ENCODE results near the gene C10orf90. TPM values are rescaled to one million over a fixed set of nuclear protein-coding genes. Genes with fewer than 3 reads are reported as not detected.

Gene C10orf90
- total RNA-seq, 1 donor from 2014 or later = not detected

DNA sequence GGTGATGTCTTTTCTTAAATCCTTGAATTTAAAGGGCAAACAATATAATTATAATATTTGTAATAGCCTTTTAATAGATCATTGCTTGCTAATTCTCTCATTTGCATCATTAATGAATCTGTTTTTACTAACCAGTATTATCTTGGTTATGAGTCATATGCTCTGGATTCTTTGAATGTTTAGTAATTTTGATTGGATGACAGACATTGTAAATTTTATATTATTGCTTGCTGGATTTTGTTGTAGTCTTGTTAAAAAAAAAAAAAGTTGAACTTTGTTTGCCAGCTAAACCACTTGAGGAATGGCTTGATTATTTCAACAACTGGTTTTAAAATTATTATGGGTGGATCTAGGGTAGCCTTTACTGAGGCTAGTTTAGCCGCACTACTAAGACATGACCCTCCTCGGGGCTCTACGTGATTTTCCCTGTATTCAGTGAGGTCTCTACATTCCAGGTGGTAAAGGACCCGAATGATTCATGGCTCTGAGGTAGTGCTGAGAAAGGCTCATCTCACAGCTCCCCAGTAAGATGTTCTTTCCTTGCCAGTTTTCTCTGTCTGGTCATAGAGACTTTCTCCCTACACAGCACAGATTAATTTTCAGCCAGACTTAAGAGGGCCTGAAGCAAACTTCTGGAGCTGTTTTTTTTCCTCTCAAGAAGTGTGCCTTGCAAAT is 8.5 kb downstream of the C10orf90 start:
- Mint-ChIP-seq H3K36me3 (ENCODE audit: low read depth, unreplicated experiment) (no peaks in the 10 kb centered on the region), H3K4me3 (ENCODE audit: unreplicated experiment) (no peak overlapping the region)
- DNase-seq (ENCODE audit: low spot score) = no peak

DNA sequence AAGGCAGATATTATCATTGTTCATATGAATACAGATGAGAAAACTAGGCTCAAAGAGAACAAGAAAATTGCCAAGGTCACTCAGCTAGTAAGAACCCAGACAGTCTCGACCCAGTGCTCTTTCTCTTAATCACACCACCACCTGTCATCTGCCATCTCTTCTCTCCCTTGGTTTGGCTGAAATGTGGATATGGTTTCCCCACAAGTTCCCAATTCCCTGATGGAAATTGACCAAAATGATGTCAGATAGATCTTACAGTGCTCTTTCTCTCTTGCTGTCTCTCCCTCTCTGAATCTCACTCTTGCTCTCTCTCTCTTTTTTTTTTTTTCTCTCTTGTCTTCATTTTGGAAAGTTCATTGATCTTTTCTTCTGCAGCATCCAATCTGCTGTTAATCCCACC is 9.1 kb downstream of the C10orf90 start:
- Mint-ChIP-seq H3K27me3 (ENCODE audit: unreplicated experiment) (no peaks in the 10 kb centered on the region), H3K4me1 (ENCODE audit: unreplicated experiment) (peaks cover 18% of the 10 kb centered on the region), H3K4me3 (ENCODE audit: unreplicated experiment) (no peak overlapping the region), H3K36me3 (ENCODE audit: low read depth, unreplicated experiment) (no peaks in the 10 kb centered on the region), H3K27ac (ENCODE audit: unreplicated experiment) (no peak overlapping the region), H3K9me3 (ENCODE audit: unreplicated experiment) (no peaks in the 10 kb centered on the region)
- TF ChIP-seq, protein P1, sequence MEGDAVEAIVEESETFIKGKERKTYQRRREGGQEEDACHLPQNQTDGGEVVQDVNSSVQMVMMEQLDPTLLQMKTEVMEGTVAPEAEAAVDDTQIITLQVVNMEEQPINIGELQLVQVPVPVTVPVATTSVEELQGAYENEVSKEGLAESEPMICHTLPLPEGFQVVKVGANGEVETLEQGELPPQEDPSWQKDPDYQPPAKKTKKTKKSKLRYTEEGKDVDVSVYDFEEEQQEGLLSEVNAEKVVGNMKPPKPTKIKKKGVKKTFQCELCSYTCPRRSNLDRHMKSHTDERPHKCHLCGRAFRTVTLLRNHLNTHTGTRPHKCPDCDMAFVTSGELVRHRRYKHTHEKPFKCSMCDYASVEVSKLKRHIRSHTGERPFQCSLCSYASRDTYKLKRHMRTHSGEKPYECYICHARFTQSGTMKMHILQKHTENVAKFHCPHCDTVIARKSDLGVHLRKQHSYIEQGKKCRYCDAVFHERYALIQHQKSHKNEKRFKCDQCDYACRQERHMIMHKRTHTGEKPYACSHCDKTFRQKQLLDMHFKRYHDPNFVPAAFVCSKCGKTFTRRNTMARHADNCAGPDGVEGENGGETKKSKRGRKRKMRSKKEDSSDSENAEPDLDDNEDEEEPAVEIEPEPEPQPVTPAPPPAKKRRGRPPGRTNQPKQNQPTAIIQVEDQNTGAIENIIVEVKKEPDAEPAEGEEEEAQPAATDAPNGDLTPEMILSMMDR (IDR thresholded peaks at IDR 0.05; ENCODE audit: unreplicated experiment) = no peak
- no peak for DNase-seq (ENCODE audit: low spot score)

More for the DNA sequence above, 8.5 kb downstream of the C10orf90 start:
- H3K27me3 Mint-ChIP-seq (ENCODE audit: unreplicated experiment) = no peaks in the 10 kb centered on the region
- TF ChIP-seq, protein P1 (IDR thresholded peaks at IDR 0.05; ENCODE audit: unreplicated experiment) = no peak
- H3K27ac Mint-ChIP-seq (ENCODE audit: unreplicated experiment) = no peak overlapping the region
- H3K9me3 Mint-ChIP-seq (ENCODE audit: unreplicated experiment) = no peaks in the 10 kb centered on the region
- peaks cover 18% of the 10 kb centered on the region for H3K4me1 Mint-ChIP-seq (ENCODE audit: unreplicated experiment)

DNA sequence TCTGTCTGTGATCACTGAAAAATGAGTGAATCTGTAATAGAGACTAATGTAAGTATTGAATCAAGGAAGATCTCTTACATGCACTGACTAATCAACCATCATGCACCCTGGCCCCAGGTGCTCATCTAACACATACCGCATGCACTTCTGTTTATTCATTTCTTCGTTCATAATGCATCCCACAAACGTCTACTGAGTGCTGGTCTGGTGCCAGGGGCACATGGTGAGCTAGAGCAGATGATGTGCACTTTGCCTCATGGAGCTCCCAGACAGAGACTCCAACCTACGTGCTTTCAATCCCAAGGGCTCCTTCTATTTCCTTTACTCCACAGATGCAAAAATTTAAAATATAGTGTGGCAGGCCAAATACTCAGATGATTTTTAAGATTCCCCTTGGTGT is 10.7 kb downstream of the C10orf90 start:
- no peak overlapping the region for H3K4me3 Mint-ChIP-seq (ENCODE audit: unreplicated experiment)
- no peak for DNase-seq (ENCODE audit: low spot score)
- H3K9me3 Mint-ChIP-seq (ENCODE audit: unreplicated experiment) = no peaks in the 10 kb centered on the region
- TF ChIP-seq, protein P1 (IDR thresholded peaks at IDR 0.05; ENCODE audit: unreplicated experiment) = no peak
- H3K36me3 Mint-ChIP-seq (ENCODE audit: low read depth, unreplicated experiment) = no peaks in the 10 kb centered on the region
- no peak overlapping the region for H3K27ac Mint-ChIP-seq (ENCODE audit: unreplicated experiment)
- H3K4me1 Mint-ChIP-seq (ENCODE audit: unreplicated experiment) = peaks cover 16% of the 10 kb centered on the region
- no peaks in the 10 kb centered on the region for H3K27me3 Mint-ChIP-seq (ENCODE audit: unreplicated experiment)

DNA sequence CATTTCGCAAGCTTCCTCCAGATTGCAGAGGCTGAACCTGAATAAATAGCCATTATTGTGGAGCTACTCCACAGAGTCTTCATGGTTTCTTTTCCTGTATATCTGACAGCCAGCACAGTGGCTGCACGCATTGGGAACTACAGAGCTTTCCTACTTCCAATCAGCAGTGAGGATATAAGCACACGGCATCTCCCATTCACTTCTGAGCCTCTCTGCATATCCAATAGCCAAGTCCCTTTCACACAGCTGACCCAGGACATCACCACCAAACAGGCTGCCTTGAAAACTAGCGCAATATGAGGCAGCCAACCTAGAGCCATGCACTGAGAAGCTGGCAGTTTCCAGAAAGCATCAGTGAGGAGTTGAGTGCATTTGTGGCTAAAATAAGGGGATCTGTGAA is 11.6 kb downstream of the C10orf90 start:
- H3K4me1 Mint-ChIP-seq (ENCODE audit: unreplicated experiment) = peaks cover 16% of the 10 kb centered on the region
- no peaks in the 10 kb centered on the region for H3K36me3 Mint-ChIP-seq (ENCODE audit: low read depth, unreplicated experiment)
- DNase-seq (ENCODE audit: low spot score) = no peak
- H3K27ac Mint-ChIP-seq (ENCODE audit: unreplicated experiment) = no peak overlapping the region
- TF ChIP-seq, protein P1 (IDR thresholded peaks at IDR 0.05; ENCODE audit: unreplicated experiment) = no peak
- no peaks in the 10 kb centered on the region for H3K9me3 Mint-ChIP-seq (ENCODE audit: unreplicated experiment)
- no peaks in the 10 kb centered on the region for H3K27me3 Mint-ChIP-seq (ENCODE audit: unreplicated experiment)
- H3K4me3 Mint-ChIP-seq (ENCODE audit: unreplicated experiment) = no peak overlapping the region

DNA sequence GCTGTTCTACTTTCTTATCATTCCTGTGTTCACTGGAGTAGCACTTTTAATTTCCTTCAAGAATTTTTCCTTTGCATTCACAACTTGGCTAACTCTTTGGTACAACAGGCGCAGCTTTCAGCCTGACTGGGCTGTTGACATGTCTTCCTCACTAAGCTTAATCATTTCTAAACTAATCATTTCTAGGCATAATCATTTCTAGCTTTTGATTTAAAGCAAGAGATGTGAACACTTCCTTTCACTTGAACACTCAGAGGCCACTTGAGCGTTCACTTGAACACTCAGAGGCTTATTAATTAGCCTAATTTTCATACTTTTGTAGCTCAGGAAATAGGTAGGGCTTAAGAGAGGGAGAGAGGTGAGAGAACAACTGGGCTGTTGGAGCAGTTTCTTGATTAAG is 15.9 kb downstream of the C10orf90 start:
- Mint-ChIP-seq H3K9me3 (ENCODE audit: unreplicated experiment) (no peaks in the 10 kb centered on the region), H3K36me3 (ENCODE audit: low read depth, unreplicated experiment) (no peaks in the 10 kb centered on the region), H3K27ac (ENCODE audit: unreplicated experiment) (no peak overlapping the region), H3K4me3 (ENCODE audit: unreplicated experiment) (no peak overlapping the region), H3K4me1 (ENCODE audit: unreplicated experiment) (peaks cover 2% of the 10 kb centered on the region), H3K27me3 (ENCODE audit: unreplicated experiment) (no peaks in the 10 kb centered on the region)
- TF ChIP-seq, protein P1 (IDR thresholded peaks at IDR 0.05; ENCODE audit: unreplicated experiment) = no peak
- DNase-seq (ENCODE audit: low spot score) = no peak

Measured in endothelial cell (in vitro differentiated cells).